CD14-positive monocyte (primary cell): ENCODE data around the gene PON3. TPM values are rescaled to one million over a fixed set of nuclear protein-coding genes. Genes with fewer than 3 reads are reported as not detected.

Source experiments
- DNase-seq, 3 donors: peaks; one replicate each; pipeline ENCODE4 v3.0.0-alpha.2; 2011 to 2022
- H2AFZ ChIP-seq: 2 replicates; pipeline ENCODE4 v1.6.0; 2012; ENCODE audit warnings: mild to moderate bottlenecking, low read depth, low read length, inconsistent platforms; ENCODE audit not compliant: insufficient read depth, poor library complexity, severe bottlenecking
- H3K27ac ChIP-seq, 2 donors: 1 replicate in 1 of 2; 2 replicates in 1 of 2; pipeline ENCODE4 v1.5.1; 2012 to 2013; ENCODE audit warnings: low read length in 2 of 2, control low read depth in 1 of 2, inconsistent platforms in 1 of 2, low read depth in 1 of 2, mild to moderate bottlenecking in 1 of 2
- H3K27me3 ChIP-seq, 2 donors: one replicate each; pipeline versions ENCODE4 v1.6.0 to v1.6.1; 2011 to 2013; ENCODE audit warnings: low read length in 2 of 2; ENCODE audit not compliant: control insufficient read depth in 2 of 2, insufficient read depth in 2 of 2
- H3K36me3 ChIP-seq, 2 donors: replicated peaks in 1 of 2; 1 replicate in 1 of 2; 2 replicates in 1 of 2; pipeline versions ENCODE4 v1.5.1 to v1.6.1; 2012 to 2013; ENCODE audit warnings: low read length in 2 of 2, control low read depth in 1 of 2, inconsistent platforms in 1 of 2, mild to moderate bottlenecking in 1 of 2; ENCODE audit not compliant: insufficient read depth in 2 of 2, control insufficient read depth in 1 of 2
- H3K4me1 ChIP-seq, 2 donors: 1 replicate in 1 of 2; 2 replicates in 1 of 2; pipeline versions ENCODE4 v1.5.1 to v1.6.1; 2012 to 2013; ENCODE audit warnings: low read length in 2 of 2, control low read depth in 1 of 2, inconsistent platforms in 1 of 2, mild to moderate bottlenecking in 1 of 2, moderate library complexity in 1 of 2; ENCODE audit not compliant: insufficient read depth in 2 of 2, control insufficient read depth in 1 of 2
- H3K4me2 ChIP-seq: replicated peaks from 2 replicates; pipeline ENCODE3; 2012; ENCODE audit warnings: low read length, moderate library complexity, mild to moderate bottlenecking; ENCODE audit not compliant: poor library complexity, severe bottlenecking; ENCODE audit errors: extremely low read depth
- H3K4me3 ChIP-seq, 3 experiments: fragments of 200-600 bp in 1 of 3; sonication (generic) in 1 of 3; replicated peaks in 1 of 3; 1 replicate in 2 of 3; 2 replicates in 1 of 3; pipeline ENCODE4 v1.5.1; 2011 to 2013; ENCODE audit warnings: low read length in 3 of 3, mild to moderate bottlenecking in 3 of 3, control low read depth in 2 of 3, low read depth in 2 of 3, inconsistent platforms in 1 of 3, moderate library complexity in 1 of 3
- H3K79me2 ChIP-seq: 2 replicates; pipeline ENCODE4 v1.6.0; 2012; ENCODE audit warnings: mild to moderate bottlenecking, control low read depth, inconsistent platforms, low read length, moderate library complexity; ENCODE audit not compliant: insufficient read depth
- H3K9ac ChIP-seq: 2 replicates; pipeline ENCODE4 v1.6.0; 2017; ENCODE audit warnings: low read length, mild to moderate bottlenecking; ENCODE audit not compliant: insufficient read depth, poor library complexity, severe bottlenecking
- H3K9me3 ChIP-seq, 2 donors: replicated peaks in 1 of 2; 1 replicate in 1 of 2; 2 replicates in 1 of 2; pipeline versions ENCODE4 v1.5.1 to v1.6.1; 2012 to 2013; ENCODE audit warnings: low read length in 2 of 2, control low read depth in 1 of 2; ENCODE audit not compliant: control insufficient read depth in 1 of 2, insufficient read depth in 1 of 2
- H4K20me1 ChIP-seq: 2 replicates; pipeline ENCODE4 v1.6.0; 2012; ENCODE audit warnings: mild to moderate bottlenecking, low read length, control low read depth, moderate library complexity; ENCODE audit not compliant: insufficient read depth
- H3K27ac Mint-ChIP-seq, 7 donors: one replicate each; pipeline ENCODE4 v1.8.0; 2020; ENCODE audit warnings: mild to moderate bottlenecking in 7 of 7, mixed read lengths in 7 of 7, moderate library complexity in 6 of 7, inconsistent platforms in 2 of 7
- H3K27me3 Mint-ChIP-seq, 3 donors: one replicate each; pipeline ENCODE4 v1.8.0; 2021 to 2022; ENCODE audit warnings: low read depth in 3 of 3, mild to moderate bottlenecking in 3 of 3, mixed read lengths in 3 of 3, moderate library complexity in 3 of 3, inconsistent platforms in 1 of 3
- H3K36me3 Mint-ChIP-seq, 2 donors: one replicate each; pipeline ENCODE4 v1.8.0; 2020; ENCODE audit warnings: mixed read lengths in 2 of 2, inconsistent platforms in 1 of 2, mild to moderate bottlenecking in 1 of 2
- H3K4me1 Mint-ChIP-seq: one replicate; pipeline ENCODE4 v1.8.0; 2020; ENCODE audit warnings: mild to moderate bottlenecking, mixed read lengths
- H3K4me3 Mint-ChIP-seq, 2 donors: one replicate each; pipeline ENCODE4 v1.8.0; 2020; ENCODE audit warnings: mild to moderate bottlenecking in 2 of 2, mixed read lengths in 2 of 2, moderate library complexity in 1 of 2
- H3K9me3 Mint-ChIP-seq, 7 donors: one replicate each; pipeline ENCODE4 v1.8.0; 2020 to 2022; ENCODE audit warnings: mixed read lengths in 7 of 7, mild to moderate bottlenecking in 6 of 7, moderate library complexity in 6 of 7, inconsistent platforms in 2 of 7
- CTCF ChIP-seq: fragments of 200-600 bp; IDR thresholded peaks from one replicate; pipeline ENCODE4 v1.8.0; 2022; ENCODE audit warnings: antibody characterized with exemption, mild to moderate bottlenecking
- WGBS: methylation state at CpG from one replicate; pipeline ENCODE4 v1.1.5; 2013; ENCODE audit warnings: missing lambda C conversion rate; ENCODE audit not compliant: insufficient coverage; 5-methylcytosine and 5-hydroxymethylcytosine counted together
- intact Hi-C, 2 donors: fragments of 100-400 bp; cut with micrococcal nuclease; formaldehyde crosslinking; loops; one replicate each; pipeline versions ENCODE4 v1.15.0 to v1.15.1; 2023
- polyA plus RNA-seq, 3 donors: library from polyadenylated mRNA; depleted of rRNA in 1 of 3; unstranded in 2 of 3; stranded (reverse) in 1 of 3; fragments of 300-500 nt in 2 of 3; fragments of >200 nt in 1 of 3; fragmentation: Illumina TruSeq in 2 of 3; gene quantifications; 1 replicate in 2 of 3; 2 replicates in 1 of 3; pipeline ENCODE4 v1.2.3, GENCODE V29; 2012 to 2021

The PON3 gene
- polyA plus RNA-seq, 3 donors: not detected

GRCh38 chr7:95321720-95322119 lies 74.5 kb downstream of the PON3 start:
- H3K9ac ChIP-seq: no peak overlapping the region
- H2AFZ ChIP-seq: no peak overlapping the region
- whole genome bisulfite sequencing: no CpG with 5 or more reads among the region's 1 CpG
- H3K27me3 Mint-ChIP-seq: peaks cover 0 to 2% (median 1%) of the 10 kb centered on the region in 3 donors
- H3K36me3 Mint-ChIP-seq: no peaks in the 10 kb centered on the region
- H3K4me2 ChIP-seq: no peak overlapping the region
- no peak overlapping the region for H3K4me3 Mint-ChIP-seq
- peaks cover 0 to 6% (median 2%) of the 10 kb centered on the region in 7 donors for H3K9me3 Mint-ChIP-seq
- no peaks in the 10 kb centered on the region for H3K4me1 ChIP-seq
- no peaks in the 10 kb centered on the region for H3K79me2 ChIP-seq
- H3K9me3 ChIP-seq: no peaks in the 10 kb centered on the region
- H3K27me3 ChIP-seq: no peaks in the 10 kb centered on the region
- H3K27ac Mint-ChIP-seq: no peak overlapping the region
- no peak for DNase-seq
- no peaks in the 10 kb centered on the region for H4K20me1 ChIP-seq
- no peak overlapping the region for H3K27ac ChIP-seq
- intact Hi-C loops: no loop called here
- H3K4me1 Mint-ChIP-seq: no peaks in the 10 kb centered on the region
- no peak for TF ChIP-seq CTCF
- H3K36me3 ChIP-seq: no peaks in the 10 kb centered on the region
- no peak overlapping the region for H3K4me3 ChIP-seq

GRCh38 chr7:95320651-95321050 lies 75.5 kb downstream of the PON3 start:
- no peaks in the 10 kb centered on the region for H3K36me3 Mint-ChIP-seq
- no peaks in the 10 kb centered on the region for H3K9me3 ChIP-seq
- TF ChIP-seq CTCF: no peak
- DNase-seq: no peak
- intact Hi-C loops: no loop called here
- H3K27me3 Mint-ChIP-seq: peaks cover 0 to 2% (median 1%) of the 10 kb centered on the region in 3 donors
- H2AFZ ChIP-seq: no peak overlapping the region
- H3K4me3 Mint-ChIP-seq: no peak overlapping the region
- H3K4me3 ChIP-seq: no peak overlapping the region
- no peaks in the 10 kb centered on the region for H3K27me3 ChIP-seq
- H3K79me2 ChIP-seq: no peaks in the 10 kb centered on the region
- no peak overlapping the region for H3K4me2 ChIP-seq
- H3K9me3 Mint-ChIP-seq: peaks cover 0 to 4% (median 2%) of the 10 kb centered on the region in 7 donors
- 100% methylated on average over 1 of the region's 1 CpG for WGBS
- no peaks in the 10 kb centered on the region for H3K4me1 Mint-ChIP-seq
- H3K9ac ChIP-seq: no peak overlapping the region
- no peaks in the 10 kb centered on the region for H3K36me3 ChIP-seq
- H3K27ac Mint-ChIP-seq: no peak overlapping the region
- no peak overlapping the region for H3K27ac ChIP-seq
- no peaks in the 10 kb centered on the region for H3K4me1 ChIP-seq
- no peaks in the 10 kb centered on the region for H4K20me1 ChIP-seq
